GM19035 (cell line): Measurements from ENCODE around the gene GAB4.
"Not testable (repeated sequence)": the region's sequence is repeated elsewhere in the genome, so short reads cannot be mapped to it uniquely, and the experiment has no call there.

Source experiments
- ATAC-seq: cut with Tn5 transposase; IDR thresholded peaks from one replicate; pipeline ENCODE4 v1.9.1; 2021; ENCODE audit not compliant: unreplicated experiment

Gene GAB4

DNA sequence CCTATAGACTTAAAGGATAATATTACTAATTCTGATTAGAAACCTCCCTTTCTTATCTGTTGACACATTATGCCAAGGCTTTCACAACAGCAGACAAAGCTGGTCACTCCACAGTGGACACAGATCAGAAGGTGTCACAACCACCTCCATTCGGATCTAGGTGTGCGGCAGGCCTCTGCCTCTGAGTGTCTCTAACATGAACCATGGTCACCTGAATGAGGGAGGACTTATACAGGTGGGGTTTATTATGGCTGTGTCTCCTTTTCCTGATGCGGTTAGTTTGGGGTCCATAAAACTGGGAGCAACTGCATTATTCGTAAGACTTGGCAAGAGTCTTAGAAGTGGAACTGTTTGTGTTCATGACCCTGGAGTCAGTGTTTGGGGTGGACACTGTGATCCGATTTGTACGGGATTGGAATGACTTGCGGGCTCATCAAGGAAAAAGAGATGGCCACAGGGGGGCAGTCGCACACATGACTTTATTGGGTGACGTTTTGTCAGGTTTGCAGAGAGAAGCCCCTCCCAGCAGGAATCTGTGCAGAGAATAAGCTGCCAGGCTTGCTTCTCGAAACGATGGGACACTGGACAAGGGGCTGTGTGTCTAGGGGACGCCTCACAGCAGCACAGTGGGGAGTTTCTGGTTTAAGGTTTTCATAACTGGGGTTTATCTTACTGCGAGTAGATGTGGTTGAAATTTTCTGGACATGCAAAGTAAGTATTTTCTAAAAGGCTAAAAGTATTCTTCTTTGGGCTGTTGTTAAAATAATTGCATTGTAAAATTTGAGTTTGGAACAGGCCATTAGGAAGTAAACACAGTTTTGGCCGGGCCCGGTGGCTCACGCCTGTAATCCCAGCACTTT lies 90.6 kb downstream of the GAB4 start:
- ATAC-seq = no peak

DNA sequence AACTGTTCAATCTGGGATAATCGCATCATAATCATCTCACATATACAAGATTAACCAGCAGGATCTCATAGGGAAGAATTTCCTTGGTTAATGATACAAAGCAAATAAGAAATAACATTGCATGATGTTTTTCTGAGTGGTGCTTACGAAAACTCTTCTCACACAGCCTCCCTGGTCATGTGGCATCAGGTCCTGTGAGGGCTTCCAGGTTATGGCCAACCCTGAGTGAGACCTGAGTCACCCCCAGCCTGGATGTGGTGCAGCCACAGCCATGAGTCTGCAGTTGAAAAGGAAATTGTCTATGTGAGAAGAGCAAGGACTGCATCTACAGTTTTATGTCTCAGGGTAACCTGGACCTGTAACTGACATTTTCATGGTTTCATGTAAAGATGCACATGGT lies 92.3 kb downstream of the GAB4 start:
- ATAC-seq = no peak

DNA sequence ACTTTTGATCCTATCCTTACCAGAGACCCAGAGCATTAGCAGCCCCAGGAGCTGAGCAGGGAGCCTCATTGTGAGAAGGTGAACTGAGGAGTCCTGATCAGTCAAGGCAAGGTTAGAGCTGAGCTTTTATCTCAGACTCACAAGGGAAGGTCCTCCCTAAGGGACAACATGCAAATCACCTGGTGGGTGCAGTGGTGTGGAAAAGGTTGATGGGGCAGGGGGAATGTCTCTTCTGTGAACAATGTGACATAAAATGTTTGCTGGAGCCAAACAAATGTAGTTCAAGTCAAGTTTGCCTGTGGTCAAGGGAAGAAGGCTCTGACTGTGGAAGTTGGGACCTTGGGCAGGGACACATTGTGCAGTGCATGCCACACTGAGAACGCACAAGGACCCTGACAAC lies 93.1 kb downstream of the GAB4 start:
- not testable (repeated sequence) for ATAC-seq

DNA sequence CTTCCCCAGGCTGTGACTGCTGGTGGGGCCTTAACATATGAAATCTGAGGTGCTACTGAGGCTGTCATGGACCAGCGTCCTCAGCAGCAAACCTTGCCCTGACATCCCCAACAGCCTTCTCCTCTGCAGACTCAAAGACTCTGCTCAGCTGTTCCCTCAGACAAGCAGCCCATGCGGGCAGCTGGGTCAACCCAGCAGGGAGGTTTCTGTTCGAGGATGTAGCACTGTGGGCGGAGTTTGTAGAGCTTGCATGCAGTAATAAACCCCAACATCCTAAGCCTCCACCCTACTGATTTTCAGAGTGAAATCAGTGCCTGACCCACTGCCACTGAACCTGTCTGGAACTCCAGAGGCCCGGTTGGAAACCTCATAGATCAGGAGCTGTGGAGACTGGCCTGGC lies 94.0 kb downstream of the GAB4 start:
- ATAC-seq = no peak

DNA sequence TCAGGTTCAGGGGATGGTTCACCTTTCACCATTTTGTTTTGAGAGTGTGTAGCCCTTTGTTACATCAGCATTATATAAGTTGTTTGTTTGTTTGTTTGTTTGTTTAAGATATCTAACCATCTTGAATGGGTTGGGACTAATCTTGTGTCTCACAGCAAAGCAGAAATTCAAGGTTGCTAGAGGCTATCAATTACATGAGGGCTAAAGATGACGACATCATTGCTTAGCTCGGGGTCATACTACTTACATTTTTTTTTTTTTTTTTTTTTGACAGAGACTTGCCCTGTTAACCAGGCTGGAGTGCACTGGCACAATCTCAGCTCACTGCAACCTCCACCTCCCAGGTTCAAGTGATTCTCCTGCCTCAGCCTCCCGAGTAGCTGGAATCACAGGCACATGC lies 95.7 kb downstream of the GAB4 start:
- ATAC-seq = no peak
